Trophoblast cell (in vitro differentiated cells and primary cell): Measurements from ENCODE around the gene MAML3.
A peak's percentile ranks its signal among the peaks of the same experiment; 100 is the strongest.

Source experiments
- DNase-seq, 2 donors: peaks; one replicate each; pipeline ENCODE4 v3.0.0-alpha.2; 2016
- H2AFZ ChIP-seq: 2 replicates; pipeline ENCODE4 v1.6.1; 2013; ENCODE audit warnings: low read length, moderate library complexity, mild to moderate bottlenecking; ENCODE audit not compliant: insufficient read depth, poor library complexity
- H2AK5ac ChIP-seq: 2 replicates; pipeline ENCODE4 v1.6.1; 2013; ENCODE audit warnings: mild to moderate bottlenecking, low read length
- H2BK120ac ChIP-seq: 2 replicates; pipeline ENCODE4 v1.6.1; 2013; ENCODE audit warnings: low read length, mild to moderate bottlenecking, moderate library complexity; ENCODE audit not compliant: insufficient read depth, poor library complexity
- H2BK12ac ChIP-seq: 2 replicates; pipeline ENCODE4 v1.6.1; 2013; ENCODE audit warnings: mild to moderate bottlenecking, low read length, moderate library complexity
- H2BK5ac ChIP-seq: 2 replicates; pipeline ENCODE4 v1.6.1; 2013; ENCODE audit warnings: low read length, low read depth, moderate library complexity, mild to moderate bottlenecking; ENCODE audit not compliant: poor library complexity
- H3K14ac ChIP-seq: 2 replicates; pipeline ENCODE4 v1.6.1; 2013; ENCODE audit warnings: mild to moderate bottlenecking, low read length
- H3K18ac ChIP-seq: 2 replicates; pipeline ENCODE4 v1.6.1; 2013; ENCODE audit warnings: mild to moderate bottlenecking, low read length
- H3K23ac ChIP-seq: 2 replicates; pipeline ENCODE4 v1.6.1; 2013; ENCODE audit warnings: low read length
- H3K27ac ChIP-seq: 2 replicates; pipeline ENCODE4 v1.5.1; 2013; ENCODE audit warnings: low read depth, mild to moderate bottlenecking, inconsistent platforms, low read length, moderate library complexity
- H3K27me3 ChIP-seq: 2 replicates; pipeline ENCODE4 v1.6.1; 2013; ENCODE audit warnings: inconsistent platforms, mild to moderate bottlenecking, low read length, moderate library complexity; ENCODE audit not compliant: insufficient read depth
- H3K36me3 ChIP-seq, 2 experiments: 1 replicate in 1 of 2; 2 replicates in 1 of 2; pipeline ENCODE4 v1.6.1; 2013; ENCODE audit warnings: low read length in 2 of 2, mild to moderate bottlenecking in 2 of 2, moderate library complexity in 1 of 2; ENCODE audit not compliant: insufficient read depth in 2 of 2, control insufficient read depth in 1 of 2
- H3K4ac ChIP-seq: 2 replicates; pipeline ENCODE4 v1.6.1; 2013; ENCODE audit warnings: low read depth, mild to moderate bottlenecking, low read length, moderate library complexity
- H3K4me1 ChIP-seq, 2 experiments: 1 replicate in 1 of 2; 2 replicates in 1 of 2; pipeline ENCODE4 v1.6.1; 2013; ENCODE audit warnings: low read length in 2 of 2, mild to moderate bottlenecking in 2 of 2, moderate library complexity in 1 of 2; ENCODE audit not compliant: insufficient read depth in 2 of 2, control insufficient read depth in 1 of 2
- H3K4me2 ChIP-seq: 2 replicates; pipeline ENCODE4 v1.6.1; 2013; ENCODE audit warnings: inconsistent platforms, mild to moderate bottlenecking, low read length, moderate library complexity
- H3K4me3 ChIP-seq: 2 replicates; pipeline ENCODE4 v1.5.1; 2013; ENCODE audit warnings: mild to moderate bottlenecking, low read depth, low read length, inconsistent platforms
- H3K79me1 ChIP-seq: one replicate; pipeline ENCODE4 v1.6.1; 2013; ENCODE audit warnings: low read length
- H3K79me2 ChIP-seq: 2 replicates; pipeline ENCODE4 v1.6.1; 2013; ENCODE audit warnings: low read length, mild to moderate bottlenecking; ENCODE audit not compliant: control insufficient read depth, insufficient read depth, poor library complexity
- H3K9ac ChIP-seq: 2 replicates; pipeline ENCODE4 v1.6.1; 2013; ENCODE audit warnings: mild to moderate bottlenecking, low read length
- H3K9me3 ChIP-seq: 2 replicates; pipeline ENCODE4 v1.6.1; 2013; ENCODE audit warnings: low read depth, mild to moderate bottlenecking, control low read depth, inconsistent platforms, low read length; ENCODE audit not compliant: insufficient read depth
- H4K12ac ChIP-seq: 2 replicates; pipeline ENCODE4 v1.6.1; 2013; ENCODE audit warnings: low read depth, mild to moderate bottlenecking, low read length, moderate library complexity
- H4K8ac ChIP-seq: 2 replicates; pipeline ENCODE4 v1.6.1; 2013; ENCODE audit warnings: low read depth, mild to moderate bottlenecking, low read length, moderate library complexity
- H4K91ac ChIP-seq: one replicate; pipeline ENCODE4 v1.6.1; 2013; ENCODE audit warnings: low read depth, mild to moderate bottlenecking, low read length, moderate library complexity
- WGBS: extraction: QIAGEN DNeasy Blood & Tissue Kit; methylation state at CpG from one replicate; pipeline ENCODE4 v1.1.7; 2013; ENCODE audit warnings: missing lambda C conversion rate; ENCODE audit not compliant: insufficient read length, insufficient coverage; ENCODE audit errors: extremely low coverage; 5-methylcytosine and 5-hydroxymethylcytosine counted together

The MAML3 gene

GRCh38 chr4:140099983-140100382, 54.0 kb downstream of the MAML3 start:
- no peak overlapping the region for H3K14ac ChIP-seq
- H3K4me1 ChIP-seq: peaks cover 27 to 37% of the 10 kb centered on the region in 2 experiments
- no peak overlapping the region for H3K4ac ChIP-seq
- no peak overlapping the region for H3K4me2 ChIP-seq
- peak overlapping the region; percentile 55 for H4K91ac ChIP-seq
- H3K23ac ChIP-seq: no peak overlapping the region
- no peaks in the 10 kb centered on the region for H3K79me2 ChIP-seq
- no peak overlapping the region for H2BK5ac ChIP-seq
- H4K8ac ChIP-seq: no peak overlapping the region
- H4K12ac ChIP-seq: no peak overlapping the region
- no peak overlapping the region for H3K4me3 ChIP-seq
- no peak for DNase-seq
- no peaks in the 10 kb centered on the region for H3K27me3 ChIP-seq
- peaks cover 26% of the 10 kb centered on the region for H3K79me1 ChIP-seq
- H2AFZ ChIP-seq: no peak overlapping the region
- H3K9me3 ChIP-seq: no peaks in the 10 kb centered on the region
- H2BK12ac ChIP-seq: peak overlapping the region; percentile 7
- no peak overlapping the region for H2AK5ac ChIP-seq
- H2BK120ac ChIP-seq: no peak overlapping the region
- H3K9ac ChIP-seq: no peak overlapping the region
- WGBS: no CpG with 5 or more reads among the region's 7 CpGs
- peak overlapping the region; percentile 16 for H3K18ac ChIP-seq
- H3K36me3 ChIP-seq: peaks cover 0 to 2% of the 10 kb centered on the region in 2 experiments
- no peak overlapping the region for H3K27ac ChIP-seq

DNA sequence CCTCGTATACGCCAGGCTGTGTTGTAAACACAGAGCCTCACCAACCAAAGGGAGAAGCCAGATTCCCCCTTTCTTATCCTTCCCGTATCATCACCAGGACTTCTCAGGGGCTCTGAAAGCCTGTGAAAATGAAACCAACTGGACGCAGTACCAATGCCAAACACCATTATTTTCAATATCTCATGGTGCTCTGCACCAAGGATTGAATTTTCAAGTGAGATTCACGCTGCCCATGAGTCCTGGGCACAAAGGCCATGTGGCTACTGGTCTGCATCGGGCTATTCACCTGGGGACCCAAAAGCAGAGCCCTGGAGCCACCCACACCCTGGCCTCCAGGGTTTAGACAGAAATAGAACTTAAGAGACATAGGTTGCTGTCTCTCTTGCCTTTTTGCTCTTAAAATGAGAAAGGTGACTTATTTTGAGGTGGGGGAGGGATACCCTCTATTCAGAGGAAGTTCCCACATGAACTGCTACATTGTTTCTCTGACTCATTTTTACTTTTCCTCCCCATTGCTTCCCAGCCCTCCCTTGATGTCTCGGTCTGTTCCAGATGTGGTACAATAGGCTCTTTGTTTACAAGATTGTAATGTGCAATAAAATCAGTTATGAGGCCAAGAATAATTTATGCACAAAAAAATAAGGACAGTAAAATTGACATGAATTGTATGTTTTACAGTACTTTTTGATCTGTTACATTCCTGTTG, 55.4 kb downstream of the MAML3 start:
- H4K91ac ChIP-seq: peak overlapping the region; percentile 60
- no CpG with 5 or more reads among the region's 7 CpGs for WGBS
- peaks cover 37 to 50% of the 10 kb centered on the region in 2 experiments for H3K4me1 ChIP-seq
- no peak overlapping the region for H3K9ac ChIP-seq
- no peak overlapping the region for H2AFZ ChIP-seq
- no peaks in the 10 kb centered on the region for H3K27me3 ChIP-seq
- peak overlapping the region; percentile 90 for H2BK120ac ChIP-seq
- peak overlapping the region; percentile 16 for H2AK5ac ChIP-seq
- H3K14ac ChIP-seq: peak overlapping the region; percentile 41
- no peak overlapping the region for H3K4me3 ChIP-seq
- H3K4me2 ChIP-seq: peak overlapping the region; percentile 15
- no peak overlapping the region for H4K12ac ChIP-seq
- no peak overlapping the region for H3K23ac ChIP-seq
- peaks cover 35% of the 10 kb centered on the region for H3K79me1 ChIP-seq
- no peaks in the 10 kb centered on the region for H3K79me2 ChIP-seq
- peak overlapping the region; percentile 5 for H3K4ac ChIP-seq
- no peaks in the 10 kb centered on the region for H3K36me3 ChIP-seq
- DNase-seq: no peak
- H3K27ac ChIP-seq: peak overlapping the region; percentile 79
- no peaks in the 10 kb centered on the region for H3K9me3 ChIP-seq
- peak overlapping the region; percentile 43 for H2BK12ac ChIP-seq
- H4K8ac ChIP-seq: peak overlapping the region; percentile 12
- H3K18ac ChIP-seq: peak overlapping the region; percentile 4
- H2BK5ac ChIP-seq: peak overlapping the region; percentile 38

- no peak overlapping the region for H4K91ac ChIP-seq
- H3K79me2 ChIP-seq: no peaks in the 10 kb centered on the region
- no peak overlapping the region for H2AFZ ChIP-seq
- peak overlapping the region; percentile 50 for H3K27ac ChIP-seq
- no peaks in the 10 kb centered on the region for H3K27me3 ChIP-seq
- no peak overlapping the region for H4K8ac ChIP-seq
- H3K4me1 ChIP-seq: peaks cover 33 to 51% of the 10 kb centered on the region in 2 experiments
- H4K12ac ChIP-seq: no peak overlapping the region
- H3K23ac ChIP-seq: no peak overlapping the region
- H3K4me3 ChIP-seq: no peak overlapping the region
- no peak overlapping the region for H3K14ac ChIP-seq
- no peaks in the 10 kb centered on the region for H3K9me3 ChIP-seq
- no CpG with 5 or more reads among the region's 4 CpGs for WGBS
- DNase-seq: peak; percentile 56 to 87
- no peak overlapping the region for H2BK120ac ChIP-seq
- no peaks in the 10 kb centered on the region for H3K36me3 ChIP-seq
- H3K79me1 ChIP-seq: peaks cover 38% of the 10 kb centered on the region
- no peak overlapping the region for H2BK12ac ChIP-seq
- H3K4me2 ChIP-seq: no peak overlapping the region
- no peak overlapping the region for H3K9ac ChIP-seq
- no peak overlapping the region for H2BK5ac ChIP-seq
- no peak overlapping the region for H3K18ac ChIP-seq
- H2AK5ac ChIP-seq: no peak overlapping the region
- no peak overlapping the region for H3K4ac ChIP-seq
Measured at GRCh38 chr4:140097572-140097971, 56.4 kb downstream of the MAML3 start.

DNA sequence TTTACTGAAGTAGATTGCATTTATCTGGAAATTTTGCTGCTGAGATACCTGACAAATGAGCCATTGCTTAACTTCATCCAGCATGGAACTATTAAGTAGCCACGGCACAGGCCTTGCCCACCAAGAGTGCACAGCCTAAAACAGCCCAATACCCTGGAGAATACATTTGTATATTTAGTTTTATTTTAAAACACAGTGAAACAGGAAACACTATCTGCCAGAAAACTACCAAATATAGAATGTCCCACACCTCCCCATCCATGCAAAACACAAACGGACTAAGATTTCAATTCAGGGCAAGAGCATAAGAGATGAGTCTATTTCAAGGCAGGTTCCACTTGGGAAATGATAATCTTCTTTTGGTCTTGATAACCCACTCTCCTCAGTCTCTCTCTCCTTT, 57.1 kb downstream of the MAML3 start:
- Histone ChIP-seq H3K9me3 (no peaks in the 10 kb centered on the region), H3K9ac (no peak overlapping the region), H3K27me3 (no peaks in the 10 kb centered on the region), H4K12ac (no peak overlapping the region), H3K4ac (peak overlapping the region; percentile 73), H3K27ac (peak overlapping the region; percentile 73), H3K36me3 (no peaks in the 10 kb centered on the region), H3K79me1 (peaks cover 44% of the 10 kb centered on the region), H2BK12ac (peak overlapping the region; percentile 98), H3K14ac (peak overlapping the region; percentile 61), H3K18ac (peak overlapping the region; percentile 73), H3K23ac (no peak overlapping the region), H4K91ac (peak overlapping the region; percentile 95), H2BK5ac (peak overlapping the region; percentile 92), H2BK120ac (peak overlapping the region; percentile 98), H3K4me3 (no peak overlapping the region), H2AK5ac (peak overlapping the region; percentile 53), H3K4me2 (no peak overlapping the region), H3K79me2 (no peaks in the 10 kb centered on the region), H2AFZ (peak overlapping the region; percentile 68), H4K8ac (peak overlapping the region; percentile 69), H3K4me1 (peaks cover 36 to 55% of the 10 kb centered on the region in 2 experiments)
- no CpG with 5 or more reads among the region's 2 CpGs for WGBS
- DNase-seq: no peak
